ENCODE results near the gene GRAMD4. TPM values are rescaled to one million over a fixed set of nuclear protein-coding genes. Genes with fewer than 3 reads are reported as not detected.

Gene GRAMD4
- total and polyA plus RNA-seq, 10 donors = 16.0 to 46.1 (median 28.6) TPM

DNA sequence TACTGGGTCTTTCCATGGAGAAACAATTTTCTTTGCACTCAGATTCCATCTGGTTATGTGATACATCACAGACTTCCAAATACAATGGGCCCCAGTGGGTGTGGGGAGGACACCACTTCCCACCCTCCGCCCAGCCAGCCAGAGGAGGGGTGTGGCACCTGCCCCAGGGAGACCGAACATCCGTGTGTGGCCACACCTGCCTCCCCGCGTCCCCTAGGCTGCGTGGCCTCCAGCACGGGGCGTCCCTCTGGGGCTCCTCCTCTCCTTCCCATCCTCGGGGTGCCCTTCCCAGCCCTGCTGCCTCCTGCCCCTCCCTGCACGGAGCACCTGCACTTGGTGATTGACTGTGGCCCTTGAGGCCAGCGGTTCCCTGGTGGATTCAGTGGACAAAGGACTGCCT lies 68.8 kb downstream of the GRAMD4 start:
- H3K27me3 ChIP-seq (replicated peaks in 1 of 7) = no peaks in the 10 kb centered on the region
- no peaks in the 10 kb centered on the region for H3K9me3 ChIP-seq
- H3K4me3 ChIP-seq = no peak overlapping the region
- TF ChIP-seq POLR2AphosphoS5 (IDR thresholded peaks at IDR 0.05) (peak in 1 of 3 donors; percentile 59), POLR2A (IDR thresholded peaks at IDR 0.05) (no peak)
- WGBS, 5 donors = 80 to 90% (median 85%) methylated on average over 3 to 11 of the region's 11 CpGs
- no peak for DNase-seq
- intact Hi-C loops (cut with DNase I; ENCODE audit: low total_unique reads) = no loop called here
- peaks cover 0 to 94% (median 75%) of the 10 kb centered on the region in 6 donors for H3K36me3 ChIP-seq
- peaks cover 18 to 37% (median 30%) of the 10 kb centered on the region in 6 donors for H3K4me1 ChIP-seq
- no peak overlapping the region for H3K27ac ChIP-seq

DNA sequence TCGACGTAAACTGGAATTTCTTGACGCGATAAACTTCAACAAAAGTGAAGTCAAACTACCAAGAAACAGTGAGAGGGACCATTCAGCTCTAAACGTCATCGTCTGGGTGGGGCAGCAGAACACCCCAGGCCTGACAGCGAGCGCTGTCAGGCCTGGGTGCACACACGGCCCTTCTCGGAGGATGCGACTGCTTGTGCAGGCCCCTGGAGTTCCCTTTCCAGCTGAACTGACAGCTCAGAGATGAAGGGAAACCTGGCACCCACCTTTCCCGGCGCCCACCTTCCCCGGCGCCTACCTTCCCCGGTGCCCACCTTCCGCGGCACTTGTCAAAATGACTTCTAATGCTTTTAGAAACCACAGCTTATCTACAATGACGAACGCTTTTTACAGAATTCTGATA lies 70.0 kb downstream of the GRAMD4 start:
- no peaks in the 10 kb centered on the region for H3K9me3 ChIP-seq
- intact Hi-C loops (cut with DNase I; ENCODE audit: low total_unique reads) = no loop called here
- H3K4me1 ChIP-seq = peaks cover 14 to 25% (median 18%) of the 10 kb centered on the region in 6 donors
- DNase-seq = no peak
- no peak overlapping the region for H3K4me3 ChIP-seq
- 92 to 97% (median 95%) methylated on average over 20 of the region's 20 CpGs for WGBS, 5 donors
- peaks cover 0 to 100% (median 87%) of the 10 kb centered on the region in 6 donors for H3K36me3 ChIP-seq
- H3K27ac ChIP-seq = no peak overlapping the region
- TF ChIP-seq POLR2A (IDR thresholded peaks at IDR 0.05) = no peak
- no peak for TF ChIP-seq POLR2AphosphoS5 (IDR thresholded peaks at IDR 0.05)
- TF ChIP-seq, protein P1, sequence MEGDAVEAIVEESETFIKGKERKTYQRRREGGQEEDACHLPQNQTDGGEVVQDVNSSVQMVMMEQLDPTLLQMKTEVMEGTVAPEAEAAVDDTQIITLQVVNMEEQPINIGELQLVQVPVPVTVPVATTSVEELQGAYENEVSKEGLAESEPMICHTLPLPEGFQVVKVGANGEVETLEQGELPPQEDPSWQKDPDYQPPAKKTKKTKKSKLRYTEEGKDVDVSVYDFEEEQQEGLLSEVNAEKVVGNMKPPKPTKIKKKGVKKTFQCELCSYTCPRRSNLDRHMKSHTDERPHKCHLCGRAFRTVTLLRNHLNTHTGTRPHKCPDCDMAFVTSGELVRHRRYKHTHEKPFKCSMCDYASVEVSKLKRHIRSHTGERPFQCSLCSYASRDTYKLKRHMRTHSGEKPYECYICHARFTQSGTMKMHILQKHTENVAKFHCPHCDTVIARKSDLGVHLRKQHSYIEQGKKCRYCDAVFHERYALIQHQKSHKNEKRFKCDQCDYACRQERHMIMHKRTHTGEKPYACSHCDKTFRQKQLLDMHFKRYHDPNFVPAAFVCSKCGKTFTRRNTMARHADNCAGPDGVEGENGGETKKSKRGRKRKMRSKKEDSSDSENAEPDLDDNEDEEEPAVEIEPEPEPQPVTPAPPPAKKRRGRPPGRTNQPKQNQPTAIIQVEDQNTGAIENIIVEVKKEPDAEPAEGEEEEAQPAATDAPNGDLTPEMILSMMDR (IDR thresholded peaks at IDR 0.05 in 8 of 11, conservative IDR thresholded peaks at IDR 0.05 in 3 of 11) = no peak
- H3K27me3 ChIP-seq (replicated peaks in 1 of 7) = no peaks in the 10 kb centered on the region

DNA sequence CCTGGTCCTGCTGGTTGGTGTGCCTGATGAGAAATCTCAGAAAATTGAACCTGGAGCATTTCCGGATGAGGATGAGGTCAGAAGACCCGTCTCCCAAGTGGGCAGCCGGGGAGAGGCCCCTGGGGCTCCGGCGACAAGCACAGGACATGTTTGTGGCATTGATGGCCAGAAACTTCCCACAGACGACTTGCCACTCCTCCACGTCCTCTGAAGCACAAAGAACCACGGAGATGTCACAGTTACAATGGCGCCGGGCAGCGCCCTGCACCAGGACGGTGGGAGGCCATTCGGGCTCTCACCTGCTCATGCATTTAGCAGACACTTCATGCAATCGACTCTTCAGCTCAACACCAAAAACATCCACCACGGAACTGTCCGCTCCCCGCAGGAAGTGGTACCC lies 71.4 kb downstream of the GRAMD4 start:
- TF ChIP-seq, protein P1 (IDR thresholded peaks at IDR 0.05 in 8 of 11, conservative IDR thresholded peaks at IDR 0.05 in 3 of 11) = no peak
- TF ChIP-seq POLR2A (IDR thresholded peaks at IDR 0.05) (no peak), POLR2AphosphoS5 (IDR thresholded peaks at IDR 0.05) (peak in 1 of 3 donors; percentile 9)
- no peaks in the 10 kb centered on the region for H3K27me3 ChIP-seq (replicated peaks in 1 of 7)
- 85 to 100% (median 94%) methylated on average over 11 to 17 of the region's 17 CpGs for WGBS, 5 donors
- H3K4me3 ChIP-seq = no peak overlapping the region
- intact Hi-C loops (cut with DNase I; ENCODE audit: low total_unique reads) = no loop called here
- H3K36me3 ChIP-seq = peaks cover 0 to 100% (median 93%) of the 10 kb centered on the region in 6 donors
- H3K9me3 ChIP-seq = no peaks in the 10 kb centered on the region
- DNase-seq = no peak
- H3K27ac ChIP-seq = no peak overlapping the region
- peaks cover under 1 to 10% (median 4%) of the 10 kb centered on the region in 6 donors for H3K4me1 ChIP-seq

DNA sequence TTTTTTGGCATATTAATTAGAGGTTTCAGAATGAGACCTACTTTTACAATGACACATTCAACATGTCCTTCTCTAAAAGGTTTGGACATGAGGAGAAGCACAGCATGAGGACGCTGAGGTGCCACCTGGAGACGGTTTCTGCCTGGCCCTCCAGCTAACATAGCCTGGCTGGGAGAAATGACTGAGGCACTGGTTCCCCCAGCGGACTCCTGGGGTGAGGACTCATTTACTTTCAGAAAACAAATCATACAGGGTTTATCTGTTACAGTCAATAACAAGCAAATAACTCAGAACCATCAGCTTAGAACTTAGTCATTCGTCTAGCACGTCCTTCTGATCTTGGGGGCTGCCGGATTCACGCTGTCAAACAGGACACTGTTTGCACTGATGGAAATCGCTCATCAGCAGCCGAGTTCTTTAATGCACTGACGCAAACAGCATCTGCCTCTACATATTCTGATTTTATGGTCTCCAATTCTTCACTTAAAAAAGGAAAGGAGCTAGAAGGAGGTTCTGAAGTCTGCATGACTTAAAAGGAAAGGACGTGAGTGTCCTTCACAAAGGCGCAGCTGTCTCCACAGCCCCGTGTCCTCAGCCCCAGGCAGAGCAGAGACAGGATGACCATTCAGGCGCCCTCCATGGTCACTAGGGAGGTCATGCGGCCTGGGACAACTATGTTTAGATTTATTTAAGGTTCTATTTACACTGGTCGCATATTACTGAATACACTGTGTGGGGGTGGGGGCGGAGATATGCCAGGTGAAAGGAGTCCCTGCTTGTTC lies 73.6 kb downstream of the GRAMD4 start:
- Histone ChIP-seq H3K27ac (no peak overlapping the region), H3K4me3 (no peak overlapping the region), H3K4me1 (no peaks in the 10 kb centered on the region), H3K36me3 (peaks cover 9 to 100% (median 96%) of the 10 kb centered on the region in 6 donors), H3K9me3 (no peaks in the 10 kb centered on the region), H3K27me3 (replicated peaks in 1 of 7) (no peaks in the 10 kb centered on the region)
- DNase-seq = no peak
- intact Hi-C loops (cut with DNase I; ENCODE audit: low total_unique reads) = no loop called here
- 81 to 89% (median 82%) methylated on average over 17 of the region's 17 CpGs for WGBS, 5 donors
- no peak for TF ChIP-seq POLR2A (IDR thresholded peaks at IDR 0.05)
- TF ChIP-seq, protein P1 (IDR thresholded peaks at IDR 0.05 in 8 of 11, conservative IDR thresholded peaks at IDR 0.05 in 3 of 11) = no peak
- TF ChIP-seq POLR2AphosphoS5 (IDR thresholded peaks at IDR 0.05) = no peak
